ENCODE data around the gene ACTN2.

Gene ACTN2

GRCh38 chr1:236685917-236686814 lies at the start of gene ACTN2:
Gene ACTN2, plus strand, starts transcription at chr1:236686499. Its CDS starts 175 bp downstream, at chr1:236686674.
- Histone ChIP-seq H3K4me1 (no peaks in the 10 kb centered on the region), H3K27ac (no peak within 1 kb of the TSS), H4K20me1 (no peaks in the 10 kb centered on the region), H3K36me3 (no peaks in the 10 kb centered on the region), H3K9ac (no peak within 1 kb of the TSS), H3K27me3 (no peaks in the 10 kb centered on the region), H3K4me3 (no peak within 1 kb of the TSS), H3K9me3 (peaks cover 15% of the 10 kb centered on the region), H3K4me2 (no peak within 1 kb of the TSS)
- TF ChIP-seq Cebpa-rat (IDR thresholded peaks at IDR 0.05), result no peak

GRCh38 chr1:236638945-236639344 lies 47.4 kb upstream of the ACTN2 start:
- no peaks in the 10 kb centered on the region for H3K9me3 ChIP-seq
- TF ChIP-seq Cebpa-rat (IDR thresholded peaks at IDR 0.05), result no peak
- no peak overlapping the region for H3K4me3 ChIP-seq
- H3K4me1 ChIP-seq, result no peaks in the 10 kb centered on the region
- no peaks in the 10 kb centered on the region for H3K36me3 ChIP-seq
- no peak overlapping the region for H3K27ac ChIP-seq
- H3K9ac ChIP-seq, result no peak overlapping the region
- H3K4me2 ChIP-seq, result no peak overlapping the region
- H4K20me1 ChIP-seq, result no peaks in the 10 kb centered on the region
- H3K27me3 ChIP-seq, result no peaks in the 10 kb centered on the region

GRCh38 chr1:236639686-236640085 lies 46.6 kb upstream of the ACTN2 start:
- H3K27me3 ChIP-seq, result no peaks in the 10 kb centered on the region
- H3K9me3 ChIP-seq, result no peaks in the 10 kb centered on the region
- H3K4me1 ChIP-seq, result no peaks in the 10 kb centered on the region
- no peak overlapping the region for H3K4me2 ChIP-seq
- H3K4me3 ChIP-seq, result no peak overlapping the region
- H3K27ac ChIP-seq, result no peak overlapping the region
- H3K36me3 ChIP-seq, result no peaks in the 10 kb centered on the region
- no peak overlapping the region for H3K9ac ChIP-seq
- no peaks in the 10 kb centered on the region for H4K20me1 ChIP-seq
- no peak for TF ChIP-seq Cebpa-rat (IDR thresholded peaks at IDR 0.05)

- no peaks in the 10 kb centered on the region for H3K4me1 ChIP-seq
- H3K4me3 ChIP-seq, result no peak overlapping the region
- no peak for TF ChIP-seq Cebpa-rat (IDR thresholded peaks at IDR 0.05)
- H3K27me3 ChIP-seq, result no peaks in the 10 kb centered on the region
- H3K27ac ChIP-seq, result no peak overlapping the region
- no peaks in the 10 kb centered on the region for H4K20me1 ChIP-seq
- no peaks in the 10 kb centered on the region for H3K36me3 ChIP-seq
- no peak overlapping the region for H3K4me2 ChIP-seq
- no peaks in the 10 kb centered on the region for H3K9me3 ChIP-seq
- no peak overlapping the region for H3K9ac ChIP-seq
Observed at GRCh38 chr1:236642763-236643162, 43.5 kb upstream of the ACTN2 start.

- Histone ChIP-seq H3K4me1 (no peaks in the 10 kb centered on the region), H3K4me3 (no peak overlapping the region), H3K27ac (no peak overlapping the region), H3K27me3 (no peaks in the 10 kb centered on the region), H3K9me3 (no peaks in the 10 kb centered on the region), H4K20me1 (no peaks in the 10 kb centered on the region), H3K4me2 (no peak overlapping the region), H3K9ac (no peak overlapping the region), H3K36me3 (no peaks in the 10 kb centered on the region)
- no peak for TF ChIP-seq Cebpa-rat (IDR thresholded peaks at IDR 0.05)
Observed at GRCh38 chr1:236645016-236645680, 41.2 kb upstream of the ACTN2 start.

- H3K9me3 ChIP-seq, result no peaks in the 10 kb centered on the region
- no peak overlapping the region for H3K4me2 ChIP-seq
- TF ChIP-seq Cebpa-rat (IDR thresholded peaks at IDR 0.05), result no peak
- H3K27ac ChIP-seq, result no peak overlapping the region
- no peaks in the 10 kb centered on the region for H3K4me1 ChIP-seq
- no peak overlapping the region for H3K4me3 ChIP-seq
- no peaks in the 10 kb centered on the region for H4K20me1 ChIP-seq
- no peaks in the 10 kb centered on the region for H3K36me3 ChIP-seq
- H3K27me3 ChIP-seq, result no peaks in the 10 kb centered on the region
- H3K9ac ChIP-seq, result no peak overlapping the region
Observed at GRCh38 chr1:236654511-236654910, 31.8 kb upstream of the ACTN2 start.

GRCh38 chr1:236654957-236655356 lies 31.3 kb upstream of the ACTN2 start:
- H3K9ac ChIP-seq, result no peak overlapping the region
- TF ChIP-seq Cebpa-rat (IDR thresholded peaks at IDR 0.05), result no peak
- no peaks in the 10 kb centered on the region for H4K20me1 ChIP-seq
- no peaks in the 10 kb centered on the region for H3K36me3 ChIP-seq
- H3K4me2 ChIP-seq, result no peak overlapping the region
- H3K27me3 ChIP-seq, result no peaks in the 10 kb centered on the region
- H3K27ac ChIP-seq, result no peak overlapping the region
- H3K4me1 ChIP-seq, result no peaks in the 10 kb centered on the region
- no peak overlapping the region for H3K4me3 ChIP-seq
- no peaks in the 10 kb centered on the region for H3K9me3 ChIP-seq

- no peaks in the 10 kb centered on the region for H3K36me3 ChIP-seq
- H3K27me3 ChIP-seq, result no peaks in the 10 kb centered on the region
- H3K27ac ChIP-seq, result no peak overlapping the region
- no peak overlapping the region for H3K4me3 ChIP-seq
- H3K9me3 ChIP-seq, result no peaks in the 10 kb centered on the region
- no peak for TF ChIP-seq Cebpa-rat (IDR thresholded peaks at IDR 0.05)
- no peak overlapping the region for H3K4me2 ChIP-seq
- H3K9ac ChIP-seq, result no peak overlapping the region
- H3K4me1 ChIP-seq, result no peaks in the 10 kb centered on the region
- no peaks in the 10 kb centered on the region for H4K20me1 ChIP-seq
Observed at GRCh38 chr1:236657398-236657797, 28.9 kb upstream of the ACTN2 start.

- Histone ChIP-seq H3K9ac (no peak overlapping the region), H3K27ac (no peak overlapping the region), H4K20me1 (no peaks in the 10 kb centered on the region), H3K4me3 (no peak overlapping the region), H3K4me1 (no peaks in the 10 kb centered on the region), H3K36me3 (no peaks in the 10 kb centered on the region), H3K4me2 (no peak overlapping the region), H3K27me3 (no peaks in the 10 kb centered on the region), H3K9me3 (no peaks in the 10 kb centered on the region)
- TF ChIP-seq Cebpa-rat (IDR thresholded peaks at IDR 0.05), result no peak
Observed at GRCh38 chr1:236659792-236660587, 26.3 kb upstream of the ACTN2 start.

All from BLaER1 (cell line).